ENCODE results near the gene PDGFB. TPM values are rescaled to one million over a fixed set of nuclear protein-coding genes. Genes with fewer than 3 reads are reported as not detected.

The PDGFB gene
- total RNA-seq, 2 experiments from 2014 or later = 0.45 to 0.69 TPM

DNA sequence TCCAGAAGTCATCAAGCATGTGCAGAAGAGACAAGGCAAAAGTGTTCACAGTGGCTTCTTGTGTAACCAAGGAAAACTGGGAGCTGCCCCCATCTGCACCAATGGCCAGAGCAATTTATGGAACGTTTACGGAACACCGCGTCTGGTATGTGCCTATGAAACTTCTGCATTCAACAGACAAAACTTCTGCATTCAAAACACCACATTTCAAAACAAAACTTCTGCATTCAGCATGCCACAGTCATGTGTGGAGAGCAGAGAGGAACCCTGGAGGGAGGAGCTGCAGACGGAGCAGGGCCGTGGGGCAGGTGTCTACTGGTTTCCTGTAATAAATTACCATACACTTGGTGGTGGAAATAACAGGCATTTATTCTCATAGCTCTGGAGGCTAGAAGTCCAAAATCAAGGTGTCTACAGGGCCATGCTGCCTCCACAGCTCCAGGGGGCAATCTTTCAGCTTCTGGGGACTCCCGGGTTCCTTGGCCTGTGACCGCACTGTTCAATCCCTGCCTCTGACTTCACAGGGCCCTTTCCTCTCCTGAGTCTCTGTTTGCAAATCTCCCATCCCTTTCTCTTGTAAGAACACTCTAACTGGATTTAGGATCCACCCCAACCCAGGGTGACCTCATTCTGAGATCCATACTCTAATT is 42.4 kb upstream of the PDGFB start:
- no peaks in the 10 kb centered on the region for H3K36me3 ChIP-seq (ENCODE audit: insufficient read depth, low read length)
- peaks cover 9 to 14% of the 10 kb centered on the region in 2 experiments for H3K9me3 ChIP-seq (ENCODE audit: control insufficient read depth in 1 of 2, insufficient read depth in 1 of 2, low read length in 2 of 2)
- ATAC-seq (ENCODE audit: poor library complexity) (peak; percentile 39), DNase-seq (peak in 3 of 14 experiments; percentile 34 to 48 (median 45))
- ChIA-PET POLR2A (no interaction called here), CTCF (no interaction called here)
- H3K4me3 Mint-ChIP-seq = no peak overlapping the region
- H3K27me3 Mint-ChIP-seq = no peaks in the 10 kb centered on the region
- peaks cover 8% of the 10 kb centered on the region for H3K4me1 Mint-ChIP-seq (ENCODE audit: low read depth)
- no peaks in the 10 kb centered on the region for H3K9me3 Mint-ChIP-seq
- H3K27ac ChIP-seq (ENCODE audit: low read depth in 1 of 2, low read length in 2 of 2) = no peak overlapping the region
- H3K36me3 Mint-ChIP-seq (ENCODE audit: low read depth) = no peaks in the 10 kb centered on the region
- H3K27ac Mint-ChIP-seq = no peak overlapping the region
- peaks cover 8% of the 10 kb centered on the region for H3K4me1 ChIP-seq (ENCODE audit: insufficient read depth, low read length)
- no peak for TF ChIP-seq CTCF (IDR thresholded peaks at IDR 0.05)
- H3K4me3 ChIP-seq (ENCODE audit: low read length) = no peak overlapping the region
- no peaks in the 10 kb centered on the region for H3K27me3 ChIP-seq (ENCODE audit: control insufficient read depth in 1 of 2, insufficient read depth in 2 of 2, low read length in 2 of 2)
- intact Hi-C loops (cut with DNase I, micrococcal nuclease) = loop anchor here in 1 of 2 experiments (10.0 kb wide), 1 partner anchor 682 kb away; no protein-coding TSS in a partner anchor

DNA sequence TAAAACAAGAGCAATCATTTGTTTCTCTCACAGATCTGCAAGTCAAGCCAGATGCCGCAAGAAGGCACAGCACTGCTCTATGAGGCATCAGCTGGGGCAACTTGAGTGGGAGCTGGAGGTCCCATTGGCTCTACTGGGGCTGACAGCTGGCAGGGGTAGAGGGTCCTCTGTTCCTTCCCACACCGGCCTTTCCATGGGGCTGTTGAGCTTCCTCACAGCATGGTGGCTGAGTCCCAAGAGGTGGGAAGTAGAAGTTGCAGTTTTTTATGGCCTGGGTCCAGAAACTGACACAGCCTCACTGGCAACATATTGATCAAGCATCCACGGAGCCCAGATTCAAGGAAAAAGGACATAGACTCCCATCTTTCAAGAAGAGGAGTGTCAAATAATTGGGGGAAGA is 40.2 kb upstream of the PDGFB start:
- Mint-ChIP-seq H3K4me1 (ENCODE audit: low read depth) (peaks cover 8% of the 10 kb centered on the region), H3K9me3 (no peaks in the 10 kb centered on the region), H3K27ac (no peak overlapping the region), H3K36me3 (ENCODE audit: low read depth) (no peaks in the 10 kb centered on the region), H3K4me3 (no peak overlapping the region), H3K27me3 (no peaks in the 10 kb centered on the region)
- Histone ChIP-seq H3K4me1 (ENCODE audit: insufficient read depth, low read length) (peaks cover 8% of the 10 kb centered on the region), H3K4me3 (ENCODE audit: low read length) (no peak overlapping the region), H3K27me3 (ENCODE audit: control insufficient read depth in 1 of 2, insufficient read depth in 2 of 2, low read length in 2 of 2) (no peaks in the 10 kb centered on the region), H3K9me3 (ENCODE audit: control insufficient read depth in 1 of 2, insufficient read depth in 1 of 2, low read length in 2 of 2) (peaks cover 9 to 14% of the 10 kb centered on the region in 2 experiments), H3K27ac (ENCODE audit: low read depth in 1 of 2, low read length in 2 of 2) (no peak overlapping the region), H3K36me3 (ENCODE audit: insufficient read depth, low read length) (no peaks in the 10 kb centered on the region)
- ATAC-seq (ENCODE audit: poor library complexity) (no peak), DNase-seq (no peak)
- TF ChIP-seq CTCF (IDR thresholded peaks at IDR 0.05) = no peak
- POLR2A ChIA-PET = no interaction called here
- CTCF ChIA-PET = no interaction called here
- intact Hi-C loops (cut with DNase I, micrococcal nuclease) = loop anchor here in 1 of 2 experiments (10.0 kb wide), 1 partner anchor 680 kb away; no protein-coding TSS in a partner anchor

GRCh38 chr22:39284142-39284980 is 39.6 kb upstream of the PDGFB start:
- CTCF ChIA-PET = no interaction called here
- no peaks in the 10 kb centered on the region for H3K36me3 ChIP-seq (ENCODE audit: insufficient read depth, low read length)
- peaks cover 8% of the 10 kb centered on the region for H3K4me1 Mint-ChIP-seq (ENCODE audit: low read depth)
- no peaks in the 10 kb centered on the region for H3K9me3 Mint-ChIP-seq
- ATAC-seq (ENCODE audit: poor library complexity) (no peak), DNase-seq (no peak)
- no peak overlapping the region for H3K4me3 Mint-ChIP-seq
- no peaks in the 10 kb centered on the region for H3K36me3 Mint-ChIP-seq (ENCODE audit: low read depth)
- peaks cover 9 to 14% of the 10 kb centered on the region in 2 experiments for H3K9me3 ChIP-seq (ENCODE audit: control insufficient read depth in 1 of 2, insufficient read depth in 1 of 2, low read length in 2 of 2)
- H3K4me3 ChIP-seq (ENCODE audit: low read length) = no peak overlapping the region
- peaks cover 8% of the 10 kb centered on the region for H3K4me1 ChIP-seq (ENCODE audit: insufficient read depth, low read length)
- H3K27me3 Mint-ChIP-seq = peaks cover 4% of the 10 kb centered on the region
- no peak for TF ChIP-seq CTCF (IDR thresholded peaks at IDR 0.05)
- POLR2A ChIA-PET = no interaction called here
- H3K27ac ChIP-seq (ENCODE audit: low read depth in 1 of 2, low read length in 2 of 2) = no peak overlapping the region
- H3K27ac Mint-ChIP-seq = no peak overlapping the region
- intact Hi-C loops (cut with DNase I, micrococcal nuclease) = loop anchor here in 1 of 2 experiments (10.0 kb wide), 1 partner anchor 680 kb away; no protein-coding TSS in a partner anchor
- no peaks in the 10 kb centered on the region for H3K27me3 ChIP-seq (ENCODE audit: control insufficient read depth in 1 of 2, insufficient read depth in 2 of 2, low read length in 2 of 2)

Measured in CD4-positive, alpha-beta T cell (primary cell).